Measurements from ENCODE around the gene ASIP.
A peak's percentile ranks its signal among the peaks of the same experiment; 100 is the strongest.

Gene ASIP

DNA sequence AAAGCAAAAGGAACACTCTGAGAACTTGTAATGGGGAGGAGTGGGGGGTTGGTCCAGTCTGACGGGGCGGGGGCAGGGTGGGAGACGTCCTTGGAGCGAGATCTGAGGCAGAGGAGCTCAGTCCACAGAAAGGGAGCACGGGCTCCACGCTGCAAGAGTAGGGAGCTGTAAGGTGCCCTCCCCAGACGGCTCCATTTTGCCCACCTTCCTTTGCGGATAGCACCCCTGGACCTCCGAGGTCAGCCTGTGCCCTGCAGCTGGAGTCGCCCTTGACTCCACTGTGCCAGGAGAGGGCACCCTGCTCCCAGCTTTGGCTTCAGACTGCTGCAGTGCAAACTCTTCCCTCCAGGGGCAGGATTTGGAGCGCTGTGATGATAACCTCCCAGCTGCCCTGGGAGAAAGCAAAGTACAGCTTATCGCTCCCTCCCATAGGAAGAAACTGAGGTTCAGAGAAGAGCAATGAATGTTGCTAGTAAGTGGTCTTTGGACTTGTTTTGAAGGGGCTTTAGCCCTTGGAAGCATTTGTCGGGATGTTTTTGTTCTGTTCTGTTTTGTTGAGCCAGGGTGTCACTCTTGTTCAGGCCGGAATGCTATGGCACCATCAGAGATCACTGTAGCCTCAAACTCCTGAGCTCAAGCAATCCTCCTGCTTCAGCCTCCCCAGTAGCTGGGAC is 71.5 kb downstream of the ASIP start:
- peak; percentile 83 for DNase-seq

- no peak for DNase-seq
Observed at GRCh38 chr20:34315236-34315635, 74.0 kb downstream of the ASIP start.

DNA sequence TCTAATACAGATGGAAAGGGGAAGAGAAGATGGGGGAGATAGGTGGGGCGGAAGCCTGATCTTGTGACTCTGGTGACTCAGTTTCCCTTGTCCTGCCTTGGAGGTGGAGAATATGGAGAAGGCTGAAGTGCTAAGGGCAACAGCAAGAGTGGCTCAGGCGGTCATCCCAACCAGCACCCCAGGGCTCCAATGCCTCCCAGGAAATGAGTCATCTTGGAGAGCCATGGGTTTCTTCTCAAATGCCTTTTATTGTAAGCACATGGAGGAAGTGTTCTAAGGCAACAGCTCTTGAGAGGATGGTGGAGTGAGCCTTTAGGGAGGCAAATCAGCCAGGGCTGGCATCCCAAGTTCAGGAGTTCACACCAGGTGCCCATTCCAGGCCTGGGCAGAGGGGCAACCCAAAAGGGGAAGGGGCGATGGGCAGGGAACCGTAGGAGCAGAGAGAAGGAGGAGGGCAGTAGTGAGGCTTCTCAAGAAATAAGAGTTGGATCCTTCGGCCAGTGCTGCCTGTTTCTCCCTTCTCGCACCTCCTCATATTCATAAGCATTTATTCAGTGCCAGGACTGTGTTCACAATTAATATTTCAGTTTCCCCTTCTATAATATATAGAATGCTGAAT is 75.1 kb downstream of the ASIP start:
- no peak for DNase-seq

Data from left hindlimb (tissue), 1 donor.